Measurements from ENCODE around the gene ZNF324B. TPM values are rescaled to one million over a fixed set of nuclear protein-coding genes. Genes with fewer than 3 reads are reported as not detected.

Gene ZNF324B
- total RNA-seq, 4 donors from 2014 or later = 6.5 to 10.1 (median 8.0) TPM

GRCh38 chr19:58499021-58499927 lies 47.9 kb downstream of the ZNF324B start:
- peak; percentile 87 for DNase-seq
- Histone ChIP-seq H3K36me3 (no peaks in the 10 kb centered on the region), H3K9me3 (no peaks in the 10 kb centered on the region), H3K4me1 (peaks cover 10 to 30% (median 18%) of the 10 kb centered on the region in 3 donors), H3K27ac (peak overlapping the region; percentile 77 to 89 (median 87)), H3K4me3 (peak overlapping the region; percentile 41 to 72 (median 62)), H3K27me3 (no peaks in the 10 kb centered on the region)
- WGBS, 2 donors = 6% methylated on average over 8 to 21 of the region's 60 CpGs
- intact Hi-C loops (cut with DNase I) = no loop called here
- TF ChIP-seq CTCF (IDR thresholded peaks at IDR 0.05) = peak in 4 of 6 experiments; percentile 18 to 42 (median 34)
- peak in 1 of 4 donors; percentile 32 for TF ChIP-seq POLR2A (IDR thresholded peaks at IDR 0.05)

GRCh38 chr19:58500242-58500641 lies 48.8 kb downstream of the ZNF324B start:
- no peak for DNase-seq
- no peak for TF ChIP-seq CTCF (IDR thresholded peaks at IDR 0.05)
- no peak for TF ChIP-seq POLR2A (IDR thresholded peaks at IDR 0.05)
- Histone ChIP-seq H3K4me1 (peaks cover 10 to 30% (median 18%) of the 10 kb centered on the region in 3 donors), H3K9me3 (no peaks in the 10 kb centered on the region), H3K27me3 (no peaks in the 10 kb centered on the region), H3K4me3 (peak overlapping the region in 2 of 4 donors; percentile 55 to 72), H3K36me3 (no peaks in the 10 kb centered on the region), H3K27ac (no peak overlapping the region)
- intact Hi-C loops (cut with DNase I) = no loop called here
- WGBS, 2 donors = 89 to 90% methylated on average over 4 to 7 of the region's 14 CpGs

Small RNAs within 50 kb of the gene (small RNA-seq; reads per million reads assigned to genes)
- gene RN7SL693P = 0 reads per million in 4 donors
- gene RNU6-1337P = 0 reads per million in 4 donors

Other genes with a start within 250 kb of the ZNF324B start
- 10 to 100 TPM; 19.1 to 53.4 (median 36.0) TPM for gene ZNF544, start 222.7 kb upstream of the ZNF324B start, total RNA-seq
- gene ZNF8, start 172.7 kb upstream of the ZNF324B start, total RNA-seq = 1 to 10 TPM; 3.5 to 6.7 (median 4.2) TPM
- 10 to 100 TPM; 24.7 to 42.0 (median 38.0) TPM for gene ERVK3-1, start 146.2 kb upstream of the ZNF324B start, total RNA-seq
- gene ZSCAN22, start 124.6 kb upstream of the ZNF324B start, total RNA-seq = 1 to 10 TPM; 2.2 to 3.2 (median 2.9) TPM
- 10 to 100 TPM in 2 of 4 donors, 1 to 10 TPM in 1, not detected in 1; 1.1 to 25.1 (median 13.9) TPM for gene A1BG, start 98.1 kb upstream of the ZNF324B start, total RNA-seq
- gene ZNF497, start 88.9 kb upstream of the ZNF324B start, total RNA-seq = 1 to 10 TPM in 3 of 4 donors, under 1 TPM in 1; 0.87 to 1.9 (median 1.4) TPM
- 1 to 10 TPM; 2.4 to 6.7 (median 3.3) TPM for gene ZNF837, start 70.6 kb upstream of the ZNF324B start, total RNA-seq
- gene RPS5, start 64.4 kb upstream of the ZNF324B start, total RNA-seq = 1,000 to 10,000 TPM; 1,292 to 2,917 (median 1,952) TPM
- 10 to 100 TPM in 2 of 4 donors, 1 to 10 TPM in 2; 5.0 to 30.5 (median 15.7) TPM for gene RNF225, start 56.0 kb upstream of the ZNF324B start, total RNA-seq
- 10 to 100 TPM in 2 of 4 donors, 1 to 10 TPM in 2; 8.5 to 13.4 (median 9.4) TPM for gene ZNF584, start 43.0 kb upstream of the ZNF324B start, total RNA-seq
- 1 to 10 TPM; 2.0 to 5.3 (median 2.4) TPM for gene ZNF132, start 11.5 kb upstream of the ZNF324B start, total RNA-seq
- gene ZNF324, start 15.5 kb downstream of the ZNF324B start, total RNA-seq = 10 to 100 TPM; 13.5 to 25.4 (median 20.2) TPM
- gene ZNF446, start 24.7 kb downstream of the ZNF324B start, total RNA-seq = 10 to 100 TPM in 3 of 4 donors, 1 to 10 TPM in 1; 6.0 to 13.3 (median 12.1) TPM
- 1 to 10 TPM; 1.9 to 5.3 (median 2.6) TPM for gene SLC27A5, start 60.4 kb downstream of the ZNF324B start, total RNA-seq
- 10 to 100 TPM in 1 of 4 donors, 1 to 10 TPM in 3; 6.9 to 11.1 (median 8.3) TPM for gene ZBTB45, start 68.2 kb downstream of the ZNF324B start, total RNA-seq
- gene TRIM28, start 92.4 kb downstream of the ZNF324B start, total RNA-seq = 100 to 1,000 TPM; 150 to 198 (median 179) TPM
- 10 to 100 TPM; 76.5 to 99.5 (median 86.6) TPM for gene CHMP2A, start 103.5 kb downstream of the ZNF324B start, total RNA-seq
- gene UBE2M, start 107.0 kb downstream of the ZNF324B start, total RNA-seq = 10 to 100 TPM; 22.0 to 37.4 (median 24.7) TPM
- gene MZF1, start 121.7 kb downstream of the ZNF324B start, total RNA-seq = 10 to 100 TPM; 11.8 to 30.9 (median 21.7) TPM

All from esophagus squamous epithelium (tissue), 5 donors.